GM21367 (cell line): Measurements from ENCODE around the gene SKAP1.
"Not testable (repeated sequence)": the region's sequence is repeated elsewhere in the genome, so short reads cannot be mapped to it uniquely, and the experiment has no call there.

Experiments
- ATAC-seq: cut with Tn5 transposase; IDR thresholded peaks from one replicate; pipeline ENCODE4 v1.9.1; 2021; ENCODE audit not compliant: unreplicated experiment

Gene SKAP1

DNA sequence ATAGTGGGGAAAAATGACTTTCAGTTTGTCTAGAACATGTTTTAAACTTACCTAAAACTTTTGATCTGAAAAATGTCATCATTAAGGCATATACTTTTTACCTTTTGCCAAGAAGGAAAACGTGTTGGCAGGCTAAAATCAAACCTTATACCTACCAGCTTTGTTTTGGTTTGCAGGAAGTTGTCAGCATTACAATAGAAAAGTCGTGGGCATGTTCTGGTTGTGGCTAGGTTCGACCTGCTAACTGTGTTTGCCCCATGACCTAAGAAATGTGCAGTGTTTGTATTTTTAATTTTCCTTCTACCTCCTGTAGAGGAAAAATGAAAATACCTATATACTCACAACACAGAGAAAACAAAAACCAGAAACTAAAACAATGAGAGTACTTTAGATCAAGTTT, 13.0 kb downstream of the SKAP1 start:
- ATAC-seq: no peak

DNA sequence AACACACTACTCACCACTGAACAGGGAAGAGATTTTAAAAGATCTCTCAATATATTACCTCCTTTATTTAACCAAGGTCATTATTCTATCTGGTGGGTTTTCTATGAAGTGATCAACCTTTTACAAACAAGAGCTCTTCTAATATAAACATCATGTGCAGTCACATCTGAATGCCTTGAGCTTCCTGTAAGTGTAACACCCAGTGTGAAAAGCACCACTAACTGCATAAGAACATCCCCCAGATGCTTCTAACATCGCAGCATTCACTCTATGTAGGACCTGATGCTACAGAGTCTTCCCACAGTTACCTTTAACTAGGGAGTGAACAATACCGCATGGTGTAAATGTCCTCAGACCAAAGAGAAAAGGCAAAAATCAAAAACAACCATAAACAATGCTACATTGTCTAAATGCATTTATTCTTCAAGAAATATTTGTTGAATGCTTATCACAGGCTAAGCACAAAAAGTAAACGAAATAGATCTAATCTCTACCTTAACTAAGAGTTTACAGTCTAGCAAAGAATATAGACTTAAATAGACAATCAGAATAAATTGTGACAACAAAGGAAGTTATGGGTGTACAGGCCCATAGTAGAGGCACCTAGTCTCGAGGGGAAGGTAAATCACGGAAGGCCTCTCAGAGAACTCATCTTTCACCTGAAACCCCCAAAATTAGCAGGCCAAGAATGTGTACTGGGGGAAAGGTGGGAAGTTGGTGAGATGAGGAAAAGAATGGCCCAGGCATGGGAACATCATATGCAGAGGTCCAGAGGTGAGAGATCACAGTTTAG, 16.2 kb downstream of the SKAP1 start:
- ATAC-seq: no peak

DNA sequence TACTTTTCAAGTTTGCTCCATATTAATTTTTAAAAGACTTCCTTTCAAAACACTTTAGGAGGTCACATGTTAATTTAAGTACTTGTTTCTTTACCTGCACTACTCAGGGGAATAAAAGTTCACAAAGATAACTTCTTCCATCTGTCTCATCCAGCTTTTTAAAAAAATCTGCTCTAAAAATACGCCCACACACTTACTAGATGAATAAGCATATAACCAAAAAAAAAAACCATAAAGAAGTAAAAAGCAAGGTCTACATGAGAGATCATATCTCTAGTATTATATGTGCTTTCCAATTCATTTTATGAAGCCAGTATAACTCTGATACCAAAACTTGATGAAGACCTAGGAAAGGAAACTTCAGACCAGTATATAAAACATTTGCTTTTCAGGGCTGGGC, 17.2 kb downstream of the SKAP1 start:
- no peak for ATAC-seq

GRCh38 chr17:48410821-48411220, 19.2 kb downstream of the SKAP1 start:
- not testable (repeated sequence) for ATAC-seq

DNA sequence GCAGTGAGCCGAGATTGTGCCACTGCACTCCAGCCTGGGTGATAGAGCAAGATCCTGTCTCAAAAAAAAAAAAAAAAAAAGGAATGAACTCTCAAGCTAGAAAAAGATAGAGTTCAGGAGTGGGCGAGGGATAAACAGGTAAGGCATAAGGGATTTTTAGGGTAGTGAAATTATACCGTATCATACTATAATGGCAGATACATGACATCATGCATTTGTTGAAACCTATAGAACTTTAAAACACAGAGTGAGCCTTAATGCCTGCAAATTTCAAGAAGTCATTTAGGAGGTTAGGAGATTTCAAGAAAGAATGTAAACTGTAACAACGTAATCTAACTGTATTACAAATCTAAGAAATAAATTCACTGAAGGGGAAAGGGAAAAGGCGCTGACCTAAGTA, 20.4 kb downstream of the SKAP1 start:
- no peak for ATAC-seq

GRCh38 chr17:48406936-48407567, 23.0 kb downstream of the SKAP1 start:
- no peak for ATAC-seq

- ATAC-seq: no peak
Observed at GRCh38 chr17:48394821-48395220, 35.2 kb downstream of the SKAP1 start.

- no peak for ATAC-seq
Observed at GRCh38 chr17:48393283-48393682, 36.7 kb downstream of the SKAP1 start.

DNA sequence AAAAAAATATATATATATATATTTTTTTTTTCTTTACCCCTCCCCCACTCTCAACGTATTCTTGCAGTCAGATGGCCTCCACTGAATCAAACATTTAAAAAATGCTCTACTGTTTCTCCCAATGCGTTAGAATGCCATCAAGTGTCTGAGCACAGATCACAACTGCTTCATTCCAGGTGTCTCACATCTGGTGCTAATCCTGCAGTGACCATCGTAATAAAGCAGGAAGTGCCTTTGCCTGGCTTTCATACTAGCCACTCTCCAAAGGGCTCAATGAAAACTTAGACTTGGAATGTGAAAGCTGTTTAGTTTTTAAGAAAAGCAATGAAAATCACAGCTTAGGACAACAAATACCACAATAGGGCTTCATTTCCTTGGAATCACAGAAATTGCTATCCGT, 37.2 kb downstream of the SKAP1 start:
- no peak for ATAC-seq

DNA sequence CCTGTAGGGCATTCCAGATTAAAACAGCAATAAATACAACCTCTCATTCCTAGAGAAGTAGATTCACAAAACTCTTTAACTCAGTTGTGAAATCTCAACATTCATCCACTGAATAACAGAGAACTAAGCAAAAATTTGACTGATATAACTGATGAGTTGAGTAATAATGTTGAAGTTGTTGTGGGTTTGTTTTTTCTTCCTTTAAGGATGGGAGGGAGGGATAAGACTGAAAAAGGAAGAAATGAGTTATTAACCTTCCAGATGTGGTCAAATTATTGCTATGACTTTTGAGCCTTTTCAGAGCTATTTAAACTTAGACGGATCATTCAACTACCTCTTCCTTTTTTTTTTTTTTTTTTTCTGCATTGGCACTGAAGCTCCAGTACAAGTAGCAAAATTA, 38.6 kb downstream of the SKAP1 start:
- no peak for ATAC-seq

DNA sequence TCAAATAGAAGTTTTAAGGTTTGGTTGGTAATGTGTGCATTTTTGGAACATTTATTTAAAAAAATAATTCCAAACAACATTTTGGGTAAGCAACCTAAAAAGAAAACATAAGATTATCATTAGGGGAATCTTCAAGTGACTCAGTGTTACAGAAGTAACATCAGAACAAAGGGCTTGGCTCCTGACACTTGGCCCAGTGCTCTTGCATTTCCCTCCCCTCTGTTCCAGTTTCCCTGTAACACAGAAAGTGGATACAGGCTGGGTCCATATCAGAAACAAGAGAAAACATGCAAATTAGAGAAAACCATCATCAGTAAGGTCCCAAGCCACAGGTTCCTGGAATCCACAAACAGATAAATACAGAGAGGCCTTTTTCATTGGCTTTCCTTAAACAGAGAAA, 40.1 kb downstream of the SKAP1 start:
- no peak for ATAC-seq

- ATAC-seq: no peak
Observed at GRCh38 chr17:48388955-48389743, 40.9 kb downstream of the SKAP1 start.

DNA sequence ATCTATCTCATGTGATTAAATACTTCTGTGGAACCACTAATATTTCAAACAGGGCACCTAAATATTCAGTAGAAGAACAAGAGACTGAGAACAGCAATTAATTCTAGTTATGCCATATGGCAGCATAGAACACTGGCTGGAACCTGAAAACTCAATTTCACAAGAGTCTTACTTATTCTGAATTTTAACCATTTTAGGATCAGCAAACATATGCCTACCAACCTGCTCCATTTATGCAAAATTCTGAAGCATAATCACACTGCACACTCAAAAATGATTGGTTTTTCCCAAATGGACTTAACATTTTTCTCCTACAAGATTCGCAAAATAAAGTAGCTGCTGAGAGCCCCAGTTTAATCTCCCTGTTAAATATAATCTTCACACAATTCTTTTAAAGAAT, 43.2 kb downstream of the SKAP1 start:
- no peak for ATAC-seq

DNA sequence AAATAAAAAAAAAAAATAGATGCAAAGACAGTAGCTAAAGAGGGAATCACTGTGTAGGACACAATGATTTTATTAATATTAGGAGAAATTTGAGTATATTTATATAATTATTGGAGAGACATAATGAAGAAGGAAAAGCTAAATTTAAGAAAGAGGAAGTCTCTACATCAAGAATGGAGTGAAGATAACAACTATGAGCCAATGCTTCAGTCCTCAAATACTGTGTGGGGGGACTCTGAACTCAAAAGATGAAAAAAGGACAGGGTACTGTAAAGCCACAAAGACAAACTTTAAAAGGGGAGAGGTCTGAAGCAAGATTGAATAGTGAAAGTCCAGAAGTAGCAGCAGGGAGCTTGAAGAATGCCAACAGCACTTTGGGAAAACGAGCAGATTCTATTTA, 44.7 kb downstream of the SKAP1 start:
- ATAC-seq: no peak

DNA sequence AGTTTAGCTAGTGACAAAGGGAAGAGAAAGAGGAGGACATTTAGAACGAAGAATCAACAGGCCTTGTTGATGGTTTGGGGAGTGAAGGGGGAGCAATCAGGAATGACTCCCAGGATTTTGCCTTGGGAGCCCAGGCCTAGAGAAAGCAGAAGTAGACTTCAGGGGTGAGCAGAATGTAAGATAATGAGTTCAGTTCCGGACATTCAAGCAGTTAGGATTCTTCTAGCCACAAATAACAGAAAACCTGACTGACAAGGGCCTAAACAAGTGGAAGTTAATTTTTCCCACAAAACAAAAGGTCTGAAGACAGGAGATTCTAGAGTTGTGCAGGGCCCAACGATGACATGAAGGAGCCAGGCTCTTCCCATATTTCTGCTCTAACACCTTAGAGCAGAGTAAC, 45.9 kb downstream of the SKAP1 start:
- ATAC-seq: no peak

DNA sequence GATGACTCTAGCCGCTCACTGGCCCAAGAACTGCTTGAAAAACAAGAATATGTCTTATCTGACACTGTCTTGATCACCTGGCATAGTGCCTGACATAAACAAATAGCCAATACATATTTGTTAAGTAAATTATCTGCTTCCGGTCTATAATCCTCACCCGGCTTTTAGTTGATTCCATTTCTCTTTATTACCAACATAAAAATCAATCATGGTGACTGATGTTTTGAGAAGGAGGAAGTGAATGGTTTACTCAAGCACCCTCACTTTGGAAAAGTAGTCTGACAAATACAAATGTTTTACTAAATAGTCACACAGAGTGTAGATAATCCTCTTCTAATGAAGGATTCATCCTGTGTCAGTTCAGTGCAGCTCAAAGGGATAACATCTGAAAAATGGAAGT, 47.0 kb downstream of the SKAP1 start:
- ATAC-seq: no peak

DNA sequence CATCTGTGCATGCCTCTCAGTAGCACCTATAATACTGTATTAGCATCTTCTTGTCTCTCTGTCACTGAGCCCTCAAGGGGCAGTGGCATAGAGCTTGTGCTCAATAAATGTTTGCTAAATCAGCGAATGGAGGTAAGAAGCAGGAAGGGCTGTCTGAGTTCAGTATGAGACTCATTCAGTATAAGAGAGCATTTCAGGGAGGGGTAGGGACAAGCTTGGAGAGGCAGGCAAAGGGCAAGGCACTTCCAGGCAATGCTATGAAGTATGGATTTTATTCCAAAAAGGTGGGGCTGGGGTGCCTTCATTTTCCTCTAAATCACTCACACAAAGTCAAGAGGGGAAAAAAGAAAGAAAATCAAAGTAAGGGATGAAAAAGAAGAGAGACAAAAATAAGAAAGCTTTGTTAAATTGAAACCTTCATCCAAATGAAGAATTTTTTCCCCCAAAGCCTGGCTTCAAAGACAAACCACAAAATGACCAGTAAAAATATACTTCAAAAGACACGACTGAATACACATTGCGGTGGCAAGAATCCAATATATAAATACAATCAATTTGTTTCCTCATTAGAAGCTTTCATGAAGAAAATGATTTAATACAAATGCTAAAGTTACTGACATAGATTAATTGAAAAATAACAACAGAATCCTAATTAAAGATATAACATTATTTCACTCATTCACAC, 51.2 kb downstream of the SKAP1 start:
- no peak for ATAC-seq

DNA sequence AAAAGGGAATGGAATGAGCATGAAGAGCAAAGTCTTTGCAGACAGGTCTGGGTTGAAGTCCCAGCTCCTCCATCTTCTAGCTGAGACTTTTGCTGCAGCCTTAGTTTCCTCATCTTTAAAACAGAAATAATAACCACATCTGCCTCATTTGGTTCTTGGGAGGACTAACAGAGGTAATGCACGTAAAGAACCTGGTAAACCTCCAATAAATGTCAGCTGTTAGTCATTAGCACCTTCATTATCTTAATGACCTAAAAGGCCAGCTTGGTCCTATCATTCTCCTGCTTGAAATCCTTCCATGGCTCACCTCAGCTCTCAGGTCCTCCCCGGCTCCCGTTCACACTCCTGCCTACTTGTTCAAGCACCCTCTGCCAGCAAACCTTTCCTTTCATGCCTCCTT, 51.8 kb downstream of the SKAP1 start:
- no peak for ATAC-seq

DNA sequence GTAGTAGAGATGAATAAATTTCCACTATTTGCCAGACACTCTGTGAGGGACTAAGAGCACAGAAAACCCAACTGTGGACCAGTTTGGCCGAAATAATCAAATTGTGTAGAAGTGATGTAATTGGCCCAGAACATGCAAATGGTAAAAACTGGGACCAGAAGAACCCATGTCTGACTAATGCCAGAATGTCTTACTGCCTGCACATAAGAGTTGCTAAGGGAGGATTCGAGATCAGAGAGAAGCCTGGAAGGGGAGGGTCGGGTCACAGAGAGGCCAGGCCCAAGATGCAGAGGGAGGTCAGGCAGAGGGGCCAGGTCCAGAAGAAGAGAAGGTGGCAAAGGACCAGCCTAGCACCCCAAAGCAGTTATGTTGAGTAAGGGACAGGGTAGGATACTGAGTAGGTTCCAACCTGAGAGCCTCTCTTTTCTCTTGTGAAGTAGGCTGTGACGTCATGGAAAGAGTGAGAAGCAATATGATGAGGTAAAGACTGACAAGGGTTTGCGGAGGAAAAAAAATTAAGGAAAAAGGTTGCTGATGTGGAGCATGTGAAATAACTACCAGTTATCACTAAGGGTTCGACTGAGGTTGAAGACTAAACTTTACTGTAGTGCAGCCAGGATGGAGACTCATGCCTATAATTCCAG, 53.2 kb downstream of the SKAP1 start:
- ATAC-seq: no peak

DNA sequence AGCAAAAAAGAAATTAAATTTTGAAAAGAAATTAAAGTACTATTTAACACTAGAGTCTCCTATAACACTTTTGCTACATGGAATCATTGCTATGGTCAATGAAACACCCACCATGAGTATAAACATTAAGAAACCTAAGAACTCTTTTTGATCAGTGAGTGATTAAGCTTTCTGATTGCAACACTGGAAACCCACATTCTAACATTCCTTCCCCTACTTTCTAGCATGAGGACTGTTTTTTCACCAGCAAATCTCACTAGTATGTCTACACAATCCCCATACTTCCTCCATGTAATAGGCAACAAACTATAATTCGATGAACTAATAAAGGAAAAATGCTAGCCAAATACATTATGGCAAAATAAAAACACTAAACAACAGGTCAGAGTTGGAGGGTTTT, 54.7 kb downstream of the SKAP1 start:
- ATAC-seq: no peak

- ATAC-seq: no peak
Observed at GRCh38 chr17:48374650-48375230, 55.3 kb downstream of the SKAP1 start.
